ENCODE results near the gene FICD. TPM values are rescaled to one million over a fixed set of nuclear protein-coding genes. Genes with fewer than 3 reads are reported as not detected.

The FICD gene
- total and polyA plus RNA-seq, 2 of the 13 experiments (the other 11 are each of a cell fraction or from before 2014, with no cell fraction given) = 0.99 to 3.0 TPM

DNA sequence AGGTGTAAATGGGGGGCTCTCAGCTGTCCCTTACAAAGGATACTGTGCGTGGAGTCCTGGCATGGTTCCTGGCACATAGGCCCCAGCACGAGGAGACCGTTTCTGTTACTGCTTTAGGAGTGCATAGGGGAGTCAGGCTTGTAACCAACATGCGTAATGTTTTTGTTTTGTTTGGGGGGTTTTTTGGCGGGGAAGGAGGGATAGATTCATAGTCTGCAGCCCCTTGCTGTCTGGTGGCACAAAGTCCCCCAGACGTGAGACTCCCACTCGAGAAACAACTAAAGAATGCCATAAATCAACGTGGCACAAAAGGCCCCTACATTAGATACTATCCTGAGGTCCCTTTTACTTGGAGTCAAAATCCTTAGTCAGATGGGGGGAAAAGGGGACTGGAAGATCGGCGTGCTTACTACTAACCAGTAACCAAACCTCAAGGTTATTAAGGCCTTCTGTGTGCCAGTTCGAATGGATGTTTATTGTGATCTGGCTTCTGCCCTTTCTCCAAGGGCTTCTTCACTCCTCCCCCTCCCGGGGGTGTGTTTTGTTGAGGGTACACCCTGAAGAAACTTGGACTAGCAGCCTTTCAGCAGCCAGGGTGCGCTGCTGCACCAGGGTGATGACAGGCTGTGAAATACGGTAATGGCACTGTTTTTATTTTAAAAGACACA lies 48.2 kb downstream of the FICD start (continued):
- TF ChIP-seq, protein P1, sequence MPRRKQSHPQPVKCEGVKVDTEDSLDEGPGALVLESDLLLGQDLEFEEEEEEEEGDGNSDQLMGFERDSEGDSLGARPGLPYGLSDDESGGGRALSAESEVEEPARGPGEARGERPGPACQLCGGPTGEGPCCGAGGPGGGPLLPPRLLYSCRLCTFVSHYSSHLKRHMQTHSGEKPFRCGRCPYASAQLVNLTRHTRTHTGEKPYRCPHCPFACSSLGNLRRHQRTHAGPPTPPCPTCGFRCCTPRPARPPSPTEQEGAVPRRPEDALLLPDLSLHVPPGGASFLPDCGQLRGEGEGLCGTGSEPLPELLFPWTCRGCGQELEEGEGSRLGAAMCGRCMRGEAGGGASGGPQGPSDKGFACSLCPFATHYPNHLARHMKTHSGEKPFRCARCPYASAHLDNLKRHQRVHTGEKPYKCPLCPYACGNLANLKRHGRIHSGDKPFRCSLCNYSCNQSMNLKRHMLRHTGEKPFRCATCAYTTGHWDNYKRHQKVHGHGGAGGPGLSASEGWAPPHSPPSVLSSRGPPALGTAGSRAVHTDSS (CRISPR knock-in tag; conservative IDR thresholded peaks at IDR 0.05) = no peak
- no peak for TF ChIP-seq ZBTB7A (CRISPR knock-in tag; IDR thresholded peaks at IDR 0.05)
- TF ChIP-seq, protein P2, sequence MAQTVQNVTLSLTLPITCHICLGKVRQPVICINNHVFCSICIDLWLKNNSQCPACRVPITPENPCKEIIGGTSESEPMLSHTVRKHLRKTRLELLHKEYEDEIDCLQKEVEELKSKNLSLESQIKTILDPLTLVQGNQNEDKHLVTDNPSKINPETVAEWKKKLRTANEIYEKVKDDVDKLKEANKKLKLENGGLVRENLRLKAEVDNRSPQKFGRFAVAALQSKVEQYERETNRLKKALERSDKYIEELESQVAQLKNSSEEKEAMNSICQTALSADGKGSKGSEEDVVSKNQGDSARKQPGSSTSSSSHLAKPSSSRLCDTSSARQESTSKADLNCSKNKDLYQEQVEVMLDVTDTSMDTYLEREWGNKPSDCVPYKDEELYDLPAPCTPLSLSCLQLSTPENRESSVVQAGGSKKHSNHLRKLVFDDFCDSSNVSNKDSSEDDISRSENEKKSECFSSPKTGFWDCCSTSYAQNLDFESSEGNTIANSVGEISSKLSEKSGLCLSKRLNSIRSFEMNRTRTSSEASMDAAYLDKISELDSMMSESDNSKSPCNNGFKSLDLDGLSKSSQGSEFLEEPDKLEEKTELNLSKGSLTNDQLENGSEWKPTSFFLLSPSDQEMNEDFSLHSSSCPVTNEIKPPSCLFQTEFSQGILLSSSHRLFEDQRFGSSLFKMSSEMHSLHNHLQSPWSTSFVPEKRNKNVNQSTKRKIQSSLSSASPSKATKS (CRISPR knock-in tag; IDR thresholded peaks at IDR 0.05) = no peak
- TF ChIP-seq, protein P3, sequence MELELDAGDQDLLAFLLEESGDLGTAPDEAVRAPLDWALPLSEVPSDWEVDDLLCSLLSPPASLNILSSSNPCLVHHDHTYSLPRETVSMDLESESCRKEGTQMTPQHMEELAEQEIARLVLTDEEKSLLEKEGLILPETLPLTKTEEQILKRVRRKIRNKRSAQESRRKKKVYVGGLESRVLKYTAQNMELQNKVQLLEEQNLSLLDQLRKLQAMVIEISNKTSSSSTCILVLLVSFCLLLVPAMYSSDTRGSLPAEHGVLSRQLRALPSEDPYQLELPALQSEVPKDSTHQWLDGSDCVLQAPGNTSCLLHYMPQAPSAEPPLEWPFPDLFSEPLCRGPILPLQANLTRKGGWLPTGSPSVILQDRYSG (CRISPR knock-in tag; IDR thresholded peaks at IDR 0.05) = no peak
- TF ChIP-seq, protein P4, sequence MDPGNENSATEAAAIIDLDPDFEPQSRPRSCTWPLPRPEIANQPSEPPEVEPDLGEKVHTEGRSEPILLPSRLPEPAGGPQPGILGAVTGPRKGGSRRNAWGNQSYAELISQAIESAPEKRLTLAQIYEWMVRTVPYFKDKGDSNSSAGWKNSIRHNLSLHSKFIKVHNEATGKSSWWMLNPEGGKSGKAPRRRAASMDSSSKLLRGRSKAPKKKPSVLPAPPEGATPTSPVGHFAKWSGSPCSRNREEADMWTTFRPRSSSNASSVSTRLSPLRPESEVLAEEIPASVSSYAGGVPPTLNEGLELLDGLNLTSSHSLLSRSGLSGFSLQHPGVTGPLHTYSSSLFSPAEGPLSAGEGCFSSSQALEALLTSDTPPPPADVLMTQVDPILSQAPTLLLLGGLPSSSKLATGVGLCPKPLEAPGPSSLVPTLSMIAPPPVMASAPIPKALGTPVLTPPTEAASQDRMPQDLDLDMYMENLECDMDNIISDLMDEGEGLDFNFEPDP (CRISPR knock-in tag; conservative IDR thresholded peaks at IDR 0.05) = no peak
- TF ChIP-seq ZMYM4 (CRISPR knock-in tag; IDR thresholded peaks at IDR 0.05) = peak; percentile 31; the same call in 1 of the 2 replicates
- no peak for TF ChIP-seq CENPT (CRISPR knock-in tag; IDR thresholded peaks at IDR 0.05; ENCODE audit: low read depth)
- TF ChIP-seq, protein P5, sequence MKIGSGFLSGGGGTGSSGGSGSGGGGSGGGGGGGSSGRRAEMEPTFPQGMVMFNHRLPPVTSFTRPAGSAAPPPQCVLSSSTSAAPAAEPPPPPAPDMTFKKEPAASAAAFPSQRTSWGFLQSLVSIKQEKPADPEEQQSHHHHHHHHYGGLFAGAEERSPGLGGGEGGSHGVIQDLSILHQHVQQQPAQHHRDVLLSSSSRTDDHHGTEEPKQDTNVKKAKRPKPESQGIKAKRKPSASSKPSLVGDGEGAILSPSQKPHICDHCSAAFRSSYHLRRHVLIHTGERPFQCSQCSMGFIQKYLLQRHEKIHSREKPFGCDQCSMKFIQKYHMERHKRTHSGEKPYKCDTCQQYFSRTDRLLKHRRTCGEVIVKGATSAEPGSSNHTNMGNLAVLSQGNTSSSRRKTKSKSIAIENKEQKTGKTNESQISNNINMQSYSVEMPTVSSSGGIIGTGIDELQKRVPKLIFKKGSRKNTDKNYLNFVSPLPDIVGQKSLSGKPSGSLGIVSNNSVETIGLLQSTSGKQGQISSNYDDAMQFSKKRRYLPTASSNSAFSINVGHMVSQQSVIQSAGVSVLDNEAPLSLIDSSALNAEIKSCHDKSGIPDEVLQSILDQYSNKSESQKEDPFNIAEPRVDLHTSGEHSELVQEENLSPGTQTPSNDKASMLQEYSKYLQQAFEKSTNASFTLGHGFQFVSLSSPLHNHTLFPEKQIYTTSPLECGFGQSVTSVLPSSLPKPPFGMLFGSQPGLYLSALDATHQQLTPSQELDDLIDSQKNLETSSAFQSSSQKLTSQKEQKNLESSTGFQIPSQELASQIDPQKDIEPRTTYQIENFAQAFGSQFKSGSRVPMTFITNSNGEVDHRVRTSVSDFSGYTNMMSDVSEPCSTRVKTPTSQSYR (CRISPR knock-in tag; IDR thresholded peaks at IDR 0.05; ENCODE audit: borderline replicate concordance) = peak; percentile 54; the same call in 1 of the 2 replicates
- TF ChIP-seq ZNF772 (CRISPR knock-in tag; IDR thresholded peaks at IDR 0.05) = no peak
- TF ChIP-seq SP4 (CRISPR knock-in tag; IDR thresholded peaks at IDR 0.05) = no peak
- no peak for TF ChIP-seq SP1 (IDR thresholded peaks at IDR 0.05)
- TF ChIP-seq SP1 (CRISPR knock-in tag; IDR thresholded peaks at IDR 0.05) = no peak
- TF ChIP-seq, protein P6, sequence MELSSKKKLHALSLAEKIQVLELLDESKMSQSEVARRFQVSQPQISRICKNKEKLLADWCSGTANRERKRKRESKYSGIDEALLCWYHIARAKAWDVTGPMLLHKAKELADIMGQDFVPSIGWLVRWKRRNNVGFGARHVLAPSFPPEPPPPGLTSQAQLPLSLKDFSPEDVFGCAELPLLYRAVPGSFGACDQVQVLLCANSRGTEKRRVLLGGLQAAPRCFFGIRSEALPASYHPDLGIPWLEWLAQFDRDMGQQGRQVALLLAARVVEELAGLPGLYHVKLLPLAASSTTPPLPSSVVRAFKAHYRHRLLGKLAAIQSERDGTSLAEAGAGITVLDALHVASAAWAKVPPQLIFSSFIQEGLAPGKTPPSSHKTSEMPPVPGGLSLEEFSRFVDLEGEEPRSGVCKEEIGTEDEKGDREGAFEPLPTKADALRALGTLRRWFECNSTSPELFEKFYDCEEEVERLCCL (CRISPR knock-in tag; IDR thresholded peaks at IDR 0.05; ENCODE audit: borderline replicate concordance) = no peak

Data from HepG2 (cell line).